ENCODE measurements around the gene TNFSF10.
"Not testable (repeated sequence)": the region's sequence is repeated elsewhere in the genome, so short reads cannot be mapped to it uniquely, and the experiment has no call there.

TNFSF10 gene

GRCh38 chr3:172543884-172544283, 20.7 kb upstream of the TNFSF10 start:
- DNase-seq, result no peak

DNA sequence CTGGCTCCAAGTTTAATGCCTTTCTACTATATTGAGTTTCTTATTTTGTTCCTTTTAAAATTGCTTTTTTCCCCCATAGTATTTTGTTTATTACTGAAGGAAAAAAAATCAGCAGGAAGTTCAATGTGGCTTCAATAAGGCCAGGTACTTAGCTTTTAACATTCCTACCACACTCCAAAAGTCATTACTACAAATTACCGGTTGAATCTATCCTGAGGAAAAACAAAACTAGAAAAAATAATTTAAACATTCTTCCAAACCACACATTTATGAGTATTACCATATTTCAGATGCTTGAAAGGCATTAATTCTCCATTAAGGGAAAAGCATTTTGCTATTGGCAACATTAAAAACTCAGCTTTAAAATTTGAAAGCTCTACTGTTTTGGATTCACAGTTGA, 20.2 kb upstream of the TNFSF10 start:
- DNase-seq, result no peak

DNA sequence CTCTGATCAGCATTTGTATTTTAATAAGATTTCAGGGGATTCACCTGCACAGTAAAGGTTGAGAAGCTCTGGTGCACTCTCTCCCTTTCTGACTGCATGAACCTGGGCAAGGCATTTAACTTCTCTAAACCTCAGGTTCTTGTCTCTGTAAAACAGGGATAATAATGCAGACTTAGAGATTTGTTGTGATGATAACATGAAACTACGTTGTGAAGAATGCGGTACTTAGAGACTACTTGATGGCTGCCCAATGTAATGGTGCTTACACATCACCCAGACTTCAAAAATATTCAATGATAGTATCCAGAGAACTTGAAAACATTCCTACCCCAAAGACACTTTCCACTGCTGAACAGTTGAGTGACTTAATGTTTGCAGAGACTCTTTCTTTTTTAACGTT, 19.8 kb upstream of the TNFSF10 start:
- DNase-seq, result no peak

GRCh38 chr3:172541945-172542488, 18.8 kb upstream of the TNFSF10 start:
- no peak for DNase-seq

DNA sequence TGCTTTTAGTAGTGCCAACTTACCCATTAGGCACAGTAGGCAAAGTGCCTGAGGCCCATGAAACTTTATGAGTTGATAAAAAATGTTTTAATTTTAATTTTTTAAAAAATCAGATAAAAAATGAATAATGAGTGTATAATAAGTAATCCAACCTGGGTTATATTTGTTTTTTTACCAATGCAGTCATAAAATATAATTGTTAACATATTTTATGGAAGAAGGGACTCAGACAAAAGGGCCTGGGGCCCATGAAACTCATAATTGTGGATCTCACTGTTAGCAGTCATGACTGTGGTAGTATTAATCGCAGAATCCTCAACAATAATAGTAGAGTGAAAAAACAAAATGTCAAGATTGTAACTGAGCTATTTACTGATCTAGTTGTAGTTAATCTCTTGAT, 16.8 kb upstream of the TNFSF10 start:
- no peak for DNase-seq

DNA sequence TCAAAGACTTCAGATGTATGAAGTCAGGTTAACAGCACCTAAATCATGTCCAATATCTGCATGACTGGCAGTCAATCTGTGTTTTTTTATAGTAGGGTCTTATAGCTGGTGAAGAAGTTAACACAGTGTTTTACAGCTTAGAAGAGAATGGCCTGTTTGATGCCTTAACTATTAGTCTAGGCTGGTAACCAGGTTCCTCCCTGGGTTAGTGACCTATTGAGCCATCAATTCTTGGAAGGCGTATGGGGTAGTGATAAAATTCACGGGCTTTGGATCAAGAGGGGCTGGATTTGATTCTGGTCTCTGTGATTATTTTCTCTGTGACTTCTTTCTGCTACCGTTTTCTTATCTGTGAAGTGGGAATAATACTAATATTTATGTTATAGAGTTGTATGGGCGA, 16.0 kb upstream of the TNFSF10 start:
- no peak for DNase-seq

DNA sequence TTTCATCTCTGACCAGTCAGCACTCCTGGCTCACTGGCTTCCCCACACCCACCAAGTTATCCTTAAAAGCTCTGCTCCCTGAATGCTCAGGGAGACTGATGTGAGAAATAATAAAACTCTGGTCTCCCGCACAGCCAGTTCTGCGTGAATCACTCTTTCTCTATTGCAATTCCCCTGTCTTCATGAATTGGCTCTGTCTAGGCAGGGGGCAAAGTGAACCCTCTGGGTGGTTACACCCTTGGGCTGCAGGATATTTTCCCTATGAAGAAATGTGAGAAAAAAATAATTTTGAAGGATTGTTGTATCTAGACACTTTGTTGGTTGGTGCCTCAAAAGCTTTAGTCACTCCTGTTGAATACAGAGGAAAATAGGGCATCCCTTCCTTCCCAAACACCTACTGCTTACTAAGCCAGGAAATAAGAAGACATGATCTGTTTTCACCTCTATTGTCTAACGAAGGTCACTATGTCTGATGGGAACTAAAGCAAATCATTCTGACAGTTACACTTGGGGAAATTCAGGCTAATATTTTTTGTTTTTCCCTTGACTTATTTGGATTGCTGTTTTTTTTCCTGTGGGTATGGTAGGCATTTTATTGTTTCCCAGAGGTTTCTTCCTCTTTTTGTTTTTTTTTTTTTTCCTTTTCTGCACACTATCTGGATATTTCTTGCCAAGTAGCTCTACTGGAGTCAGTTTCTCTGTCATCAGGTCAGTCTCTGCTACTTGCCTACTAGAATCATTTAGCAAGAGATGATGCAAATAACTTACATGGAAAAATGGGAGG, 15.3 kb upstream of the TNFSF10 start:
- no peak for DNase-seq

DNA sequence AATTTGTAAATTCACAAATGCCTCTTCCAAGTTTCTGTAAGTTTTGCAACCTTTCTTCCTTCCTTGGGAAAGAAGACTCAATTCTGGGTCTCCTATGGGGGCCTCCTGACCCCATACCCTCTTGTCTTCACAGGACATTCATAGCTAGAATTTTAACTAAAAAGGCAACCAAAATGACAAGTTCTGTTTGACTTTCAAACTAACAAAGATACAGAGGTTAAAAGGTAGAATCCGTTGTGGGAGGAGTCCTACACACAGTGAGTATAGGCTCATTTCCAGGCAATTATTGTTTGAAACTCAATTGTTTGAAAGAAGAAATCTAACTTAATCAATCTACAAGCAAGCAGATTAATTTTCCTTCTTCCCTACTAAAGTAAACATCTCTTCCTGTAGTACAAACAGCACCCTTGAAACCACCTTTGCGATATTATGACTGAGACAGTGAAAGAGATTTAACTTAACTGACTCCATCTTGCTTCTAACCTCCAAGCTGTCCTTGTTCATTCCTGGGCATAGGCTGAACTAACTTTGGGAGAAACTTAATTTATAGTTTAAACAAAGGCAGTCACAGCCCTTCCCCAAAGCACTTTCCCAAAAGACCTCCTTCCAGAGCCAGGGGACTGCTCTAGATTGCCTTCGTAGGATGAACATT, 14.4 kb upstream of the TNFSF10 start:
- DNase-seq, result no peak

DNA sequence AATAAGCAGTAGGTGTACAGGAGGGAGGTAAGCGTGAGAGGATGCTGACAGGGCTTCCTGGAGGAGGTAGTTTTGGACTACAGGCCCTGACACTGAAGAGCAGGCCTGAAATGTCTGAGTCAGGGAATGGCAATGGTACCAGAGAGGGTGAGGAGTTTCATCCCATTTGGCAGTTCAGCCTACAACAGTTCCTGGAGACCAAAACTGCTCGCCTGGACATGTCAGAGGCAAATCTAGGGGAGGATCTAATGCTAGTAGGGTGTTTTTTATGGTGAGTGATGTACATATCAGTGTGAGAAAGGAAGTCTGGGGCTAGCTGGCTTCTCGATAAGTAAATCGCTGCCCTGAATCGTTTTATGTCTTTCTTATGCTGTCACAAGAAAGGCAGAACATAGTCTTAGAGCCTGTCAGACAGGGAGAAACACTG, 13.8 kb upstream of the TNFSF10 start:
- DNase-seq, result no peak

DNA sequence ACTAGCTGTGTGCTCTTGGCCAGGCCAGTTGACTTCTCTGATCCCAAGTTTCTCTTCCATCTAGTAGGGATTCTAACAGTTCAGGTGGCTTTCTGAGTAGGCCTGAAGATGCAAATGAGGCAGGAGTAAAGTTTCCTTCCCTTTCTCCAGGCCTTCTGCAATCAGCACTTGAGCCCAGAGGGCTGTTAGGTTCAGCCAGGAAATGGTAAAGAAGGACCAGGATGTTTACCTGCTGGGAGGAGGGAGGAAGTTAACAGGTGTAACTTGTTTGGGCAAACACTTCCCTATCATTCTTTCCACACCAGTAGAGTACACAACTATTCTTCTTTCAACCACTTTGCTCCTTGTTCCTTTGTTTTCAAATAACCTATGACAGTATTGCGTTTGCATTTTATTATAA, 13.3 kb upstream of the TNFSF10 start:
- DNase-seq, result no peak

DNA sequence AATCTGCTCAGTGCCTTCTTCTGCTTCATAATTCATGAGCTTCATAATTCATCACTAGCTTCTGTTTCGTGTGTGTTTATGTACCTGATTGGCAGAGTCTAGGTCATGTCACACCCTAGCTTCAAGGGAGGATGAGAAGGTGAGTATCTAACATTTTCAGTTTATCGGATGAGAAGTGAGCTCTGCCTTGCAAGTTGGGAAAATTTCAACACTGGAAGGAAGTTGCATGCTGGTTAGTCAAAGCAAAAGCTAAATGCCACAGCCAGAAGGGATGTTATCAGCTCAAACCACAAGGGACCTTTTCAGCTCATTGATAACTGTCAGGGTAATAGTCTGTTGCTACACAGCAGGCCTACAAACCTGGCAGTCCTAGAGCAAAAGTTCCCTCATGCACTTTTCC, 7.3 kb upstream of the TNFSF10 start:
- DNase-seq, result no peak

DNA sequence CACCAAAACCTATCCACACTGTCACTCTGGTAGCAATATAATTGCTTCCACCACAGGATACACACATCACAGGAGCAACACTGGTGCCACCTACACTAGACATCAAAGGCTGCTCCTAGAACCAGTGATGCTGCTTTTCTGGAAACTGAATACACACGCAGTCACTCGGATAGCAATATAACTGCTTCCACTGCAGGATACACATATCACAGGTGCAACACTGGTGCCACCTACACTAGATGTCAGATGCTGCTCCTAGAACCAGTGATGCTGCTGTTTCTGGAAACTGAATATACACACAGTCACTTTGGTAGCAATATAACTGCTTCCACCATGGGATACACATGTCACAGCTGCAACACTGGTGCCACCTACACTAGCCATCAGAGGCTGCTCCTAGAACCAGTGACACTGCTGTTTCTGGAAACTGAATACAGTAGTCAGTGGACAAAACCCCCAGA, 6.9 kb upstream of the TNFSF10 start:
- DNase-seq, result no peak

DNA sequence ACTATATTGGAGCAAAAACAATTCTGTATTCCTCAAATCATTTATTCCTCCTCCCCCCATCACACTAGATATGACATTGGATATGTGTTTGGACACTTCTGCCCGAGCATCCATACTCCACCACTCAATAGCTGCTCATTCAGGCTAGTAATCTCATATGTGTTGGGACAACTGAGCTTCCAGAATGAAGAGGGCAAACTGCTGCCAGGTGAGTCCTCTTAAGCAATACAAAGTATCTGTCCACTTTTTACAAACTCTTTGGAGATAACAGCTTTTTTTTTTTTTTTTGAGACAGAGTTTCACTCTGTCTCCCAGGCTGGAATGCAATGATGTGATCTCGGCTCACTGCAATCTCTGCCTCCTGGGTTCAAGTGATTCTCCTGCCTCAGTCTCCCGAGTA, 5.4 kb upstream of the TNFSF10 start:
- no peak for DNase-seq

DNA sequence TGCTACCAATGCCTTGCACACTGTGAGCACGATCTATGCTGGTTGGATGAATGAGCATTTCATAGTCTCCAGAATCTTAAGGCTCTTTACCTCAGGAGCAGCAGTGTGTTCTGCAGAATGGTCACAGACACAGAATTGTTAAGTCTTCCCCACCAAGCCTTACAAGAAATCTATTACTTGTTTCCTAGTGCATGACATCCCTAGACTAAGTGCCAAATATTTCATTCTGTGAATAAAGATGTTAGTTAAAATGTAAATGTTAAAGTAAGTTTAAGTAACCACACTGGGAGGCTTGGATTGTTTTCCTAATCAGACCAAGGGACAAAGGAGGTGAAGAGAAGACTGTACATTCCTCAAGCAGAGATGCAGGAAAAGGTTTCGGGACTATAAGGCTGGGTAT, 4.1 kb upstream of the TNFSF10 start:
- no peak for DNase-seq

GRCh38 chr3:172525116-172525613, 1.9 kb upstream of the TNFSF10 start:
- DNase-seq, result no peak

DNA sequence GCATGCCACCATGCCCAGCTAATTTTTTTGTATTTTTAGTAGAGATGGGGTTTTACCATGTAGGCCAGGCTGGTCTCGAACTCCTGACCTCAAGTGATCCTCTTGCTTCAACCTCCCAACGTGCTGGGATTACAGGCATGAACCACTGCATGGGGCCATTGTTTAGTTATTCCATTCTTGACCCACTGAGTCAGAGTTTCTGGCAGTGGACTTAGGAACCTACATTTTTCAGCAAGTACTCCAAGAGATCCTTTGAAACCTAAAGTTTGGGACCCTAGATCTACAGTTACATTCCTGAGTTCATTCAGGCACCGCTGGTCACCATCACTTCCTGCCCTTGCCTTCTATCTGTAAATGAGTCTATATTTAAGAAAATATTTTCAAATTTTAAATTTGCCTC, 1.4 kb upstream of the TNFSF10 start:
- DNase-seq, result no peak

DNA sequence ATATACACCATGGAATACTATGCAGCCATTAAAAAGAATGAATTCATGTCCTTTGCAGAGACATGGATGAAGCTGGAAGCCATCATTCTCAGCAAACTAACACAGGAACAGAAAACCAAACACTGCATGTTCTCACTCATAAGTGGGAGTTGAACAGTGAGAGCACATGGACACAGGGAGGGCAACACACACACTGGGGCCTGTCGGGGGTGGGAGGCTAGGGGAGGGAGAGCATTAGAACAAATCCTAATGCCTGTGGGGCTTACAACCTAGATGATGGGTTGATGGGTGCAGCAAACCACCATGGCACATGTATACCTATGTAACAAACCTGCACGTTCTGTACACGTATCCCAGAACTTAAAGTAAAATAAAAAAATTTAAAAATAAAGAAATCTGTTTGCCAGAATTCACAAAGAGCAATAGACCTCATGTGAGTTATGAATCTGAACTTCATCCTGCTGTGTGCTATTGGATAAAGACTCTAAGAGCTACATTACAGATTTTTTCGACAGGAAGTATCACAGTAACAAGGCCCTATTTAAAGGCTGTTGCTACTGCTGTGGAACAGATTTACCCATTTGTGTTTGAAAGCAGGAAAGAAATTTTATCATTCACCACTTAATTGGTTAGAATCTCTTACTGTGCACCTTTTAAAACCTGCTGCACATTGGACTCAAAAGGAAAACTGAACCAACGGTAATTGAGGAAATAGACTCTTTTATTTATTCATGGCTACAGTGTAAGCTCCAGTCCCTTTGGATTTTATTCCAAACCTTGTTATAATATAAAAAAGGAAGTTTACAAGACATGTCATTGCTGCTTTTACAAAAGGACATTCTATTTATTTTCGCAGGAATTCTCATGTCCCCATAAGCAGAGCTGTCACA, 1.1 kb downstream of the TNFSF10 start:
- not testable (repeated sequence) for DNase-seq

DNA sequence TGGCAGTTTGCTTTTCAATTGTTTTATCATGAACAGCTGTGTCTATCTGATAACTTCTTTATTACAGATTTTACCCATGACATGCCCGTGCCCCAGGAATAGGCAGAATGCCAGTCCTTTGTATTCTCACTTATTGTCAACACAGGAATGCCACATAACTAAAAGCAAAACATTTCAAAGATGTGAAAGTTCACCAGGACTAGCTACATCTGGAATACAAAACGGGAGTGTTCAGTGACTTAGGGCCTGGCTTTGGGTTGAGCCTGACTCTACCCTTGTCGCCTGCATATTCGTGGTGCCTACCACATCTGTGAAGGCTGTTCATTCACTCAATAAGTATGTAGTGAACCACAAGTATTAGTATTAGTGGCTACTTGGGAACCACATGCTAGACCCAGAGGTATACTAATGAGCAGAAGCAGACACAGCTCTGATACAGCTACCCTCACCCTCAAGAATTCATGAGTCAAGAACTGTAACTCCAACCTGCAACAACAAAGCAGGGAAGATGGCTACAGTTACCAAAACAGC, 2.9 kb downstream of the TNFSF10 start:
- no peak for DNase-seq

DNA sequence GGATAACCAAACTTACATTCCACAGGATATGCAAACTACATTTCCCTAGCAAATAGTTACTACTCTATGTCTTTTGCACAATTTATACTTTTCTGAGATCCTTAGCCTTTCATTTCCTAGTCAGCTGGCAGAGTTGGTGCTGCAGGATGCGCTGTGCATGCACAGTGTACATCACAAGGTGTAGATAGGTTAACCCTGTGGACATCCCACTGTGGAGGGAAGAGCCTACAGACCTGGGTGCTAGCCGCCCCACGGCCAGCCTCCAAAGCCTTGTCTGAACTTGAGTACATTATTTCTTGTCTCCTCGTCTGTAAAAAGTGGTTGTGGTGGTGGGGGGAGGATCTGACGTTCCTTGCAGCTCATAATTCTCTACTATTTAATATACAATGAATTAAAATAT, 3.5 kb downstream of the TNFSF10 start:
- no peak for DNase-seq

DNA sequence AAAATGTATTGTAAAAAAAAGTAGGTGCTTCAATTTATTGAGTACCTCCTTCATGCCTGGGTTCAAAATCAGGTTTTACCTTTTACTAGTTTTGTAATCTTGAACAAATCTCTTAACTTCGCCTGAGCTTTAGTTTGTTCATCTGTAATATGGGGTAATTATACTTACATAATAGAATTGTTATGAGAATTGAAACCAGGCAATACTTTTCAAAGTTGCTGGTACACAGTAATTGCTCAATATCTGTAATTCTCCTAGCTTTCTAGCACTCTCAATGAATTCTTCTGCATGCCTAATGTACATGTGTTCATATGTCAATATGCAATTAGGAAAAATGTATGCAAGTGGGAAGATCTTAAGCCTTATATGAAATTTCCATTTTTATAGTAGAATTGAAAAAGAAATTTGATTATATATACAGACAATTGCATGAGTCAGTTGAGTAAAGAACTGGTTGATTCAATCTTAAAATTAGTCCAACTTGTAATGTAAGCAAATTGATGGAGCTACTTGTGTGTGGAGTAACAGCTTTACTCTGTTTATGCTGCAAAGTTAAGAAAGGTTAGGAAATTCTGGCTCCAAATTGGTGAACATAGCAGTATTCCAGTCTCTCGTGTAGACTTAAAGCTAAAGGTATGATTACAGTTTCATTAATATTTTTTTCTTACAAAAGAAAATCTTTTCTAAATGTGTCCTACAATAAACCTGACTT, 4.1 kb downstream of the TNFSF10 start:
- no peak for DNase-seq

DNA sequence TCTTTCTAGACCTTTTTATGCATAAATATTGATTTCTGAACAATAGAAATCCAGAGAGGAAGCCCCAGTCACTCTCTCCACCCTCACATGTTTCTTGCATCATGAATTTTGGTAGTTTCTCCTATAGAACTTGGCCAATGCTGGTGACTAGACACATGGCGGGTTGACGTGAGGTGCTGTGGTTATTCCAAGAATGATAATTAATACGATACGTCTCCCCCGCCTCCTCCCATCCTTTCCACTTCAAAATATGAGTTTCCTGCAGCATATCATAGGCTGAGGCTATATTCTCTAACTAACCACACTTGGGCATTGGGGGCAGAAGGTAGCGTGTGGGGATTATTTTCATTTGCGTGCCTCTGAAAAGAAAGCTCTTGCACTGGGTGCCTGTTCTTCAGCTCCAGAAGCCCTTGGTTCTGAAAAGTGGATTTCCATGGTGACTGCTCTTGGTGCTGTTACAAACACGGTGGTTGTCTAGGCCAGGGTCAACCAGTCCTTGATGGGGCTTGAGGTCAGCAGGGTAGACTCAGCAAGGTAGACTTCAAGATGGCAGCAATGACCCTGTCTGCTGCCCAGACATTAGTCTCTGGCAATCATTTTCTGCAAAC, 5.3 kb downstream of the TNFSF10 start:
- DNase-seq, result no peak

Measured in NCI-H1694 (cell line).